Tibial artery (tissue), 4 donors: ENCODE results near the gene S100A14.

Experiments used
- DNase-seq, 2 donors: peaks; one replicate each; pipeline ENCODE4 v3.0.0-alpha.2; 2019
- H3K27ac ChIP-seq, 2 donors: fragments of 200-600 bp; sonication (generic) in 1 of 2; 1 replicate in 1 of 2; 2 replicates in 1 of 2; pipeline ENCODE4 v1.5.1; 2018 to 2019; ENCODE audit warnings: mild to moderate bottlenecking in 1 of 2
- H3K27me3 ChIP-seq, 2 donors: fragments of 200-600 bp; sonication (generic) in 1 of 2; one replicate each; pipeline versions ENCODE4 v1.5.1 to v1.6.0; 2016 to 2019
- H3K36me3 ChIP-seq, 3 donors: fragments of 200-600 bp; sonication (generic) in 2 of 3; one replicate each; pipeline ENCODE4 v1.5.1; 2016 to 2019; ENCODE audit warnings: mild to moderate bottlenecking in 2 of 3
- H3K4me1 ChIP-seq, 4 donors: fragments of 200-600 bp; sonication (generic) in 2 of 4; 1 replicate in 3 of 4; 2 replicates in 1 of 4; pipeline ENCODE4 v1.5.1; 2016 to 2019
- H3K4me3 ChIP-seq, 2 donors: fragments of 200-600 bp; sonication (generic) in 1 of 2; 1 replicate in 1 of 2; 2 replicates in 1 of 2; pipeline ENCODE4 v1.5.1; 2018 to 2019; ENCODE audit warnings: mild to moderate bottlenecking in 2 of 2
- H3K9me3 ChIP-seq, 3 donors: fragments of 200-600 bp; sonication (generic) in 1 of 3; one replicate each; pipeline ENCODE4 v1.5.1; 2016 to 2019
- intact Hi-C: fragments of 100-400 bp; cut with DNase I; formaldehyde crosslinking; loops from one replicate; pipeline ENCODE4 v1.15.0; 2023; ENCODE audit warnings: low total_unique reads
- TF ChIP-seq, protein P1 (sequence below), 2 experiments: fragments of 200-600 bp in 1 of 2; fragments of 450-650 bp in 1 of 2; IDR thresholded peaks; one replicate each; pipeline ENCODE4 v1.5.1; 2017 to 2019; ENCODE audit warnings: antibody characterized with exemption in 2 of 2, mild to moderate bottlenecking in 1 of 2, moderate library complexity in 1 of 2

Gene S100A14

DNA sequence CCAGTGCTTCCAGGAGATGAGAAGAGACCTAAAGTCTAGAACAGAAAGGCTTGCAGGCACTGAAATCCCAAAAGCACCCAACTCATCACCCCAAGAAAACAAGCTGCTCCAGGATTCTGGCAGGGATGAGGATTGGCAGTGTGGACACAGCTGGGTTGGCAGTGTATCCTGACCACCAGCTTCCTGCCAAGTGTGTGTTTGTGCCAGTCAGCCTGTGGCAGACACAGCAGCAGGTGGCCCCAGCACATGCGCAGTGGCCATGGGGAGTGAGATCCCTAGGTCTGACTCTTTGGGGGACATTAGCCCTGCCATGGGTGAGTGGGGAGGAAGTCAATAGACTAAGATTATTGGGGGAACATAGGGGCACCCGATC is 33.7 kb upstream of the S100A14 start:
- H3K9me3 ChIP-seq, result no peaks in the 10 kb centered on the region
- H3K27ac ChIP-seq, result no peak overlapping the region
- peaks cover 11 to 22% (median 22%) of the 10 kb centered on the region in 3 donors for H3K36me3 ChIP-seq
- peak in 1 of 2 donors; percentile 72 for DNase-seq
- no peaks in the 10 kb centered on the region for H3K27me3 ChIP-seq
- intact Hi-C loops, result no loop called here
- H3K4me3 ChIP-seq, result no peak overlapping the region
- peaks cover 0 to 16% (median 5%) of the 10 kb centered on the region in 4 donors for H3K4me1 ChIP-seq
- TF ChIP-seq, protein P1, sequence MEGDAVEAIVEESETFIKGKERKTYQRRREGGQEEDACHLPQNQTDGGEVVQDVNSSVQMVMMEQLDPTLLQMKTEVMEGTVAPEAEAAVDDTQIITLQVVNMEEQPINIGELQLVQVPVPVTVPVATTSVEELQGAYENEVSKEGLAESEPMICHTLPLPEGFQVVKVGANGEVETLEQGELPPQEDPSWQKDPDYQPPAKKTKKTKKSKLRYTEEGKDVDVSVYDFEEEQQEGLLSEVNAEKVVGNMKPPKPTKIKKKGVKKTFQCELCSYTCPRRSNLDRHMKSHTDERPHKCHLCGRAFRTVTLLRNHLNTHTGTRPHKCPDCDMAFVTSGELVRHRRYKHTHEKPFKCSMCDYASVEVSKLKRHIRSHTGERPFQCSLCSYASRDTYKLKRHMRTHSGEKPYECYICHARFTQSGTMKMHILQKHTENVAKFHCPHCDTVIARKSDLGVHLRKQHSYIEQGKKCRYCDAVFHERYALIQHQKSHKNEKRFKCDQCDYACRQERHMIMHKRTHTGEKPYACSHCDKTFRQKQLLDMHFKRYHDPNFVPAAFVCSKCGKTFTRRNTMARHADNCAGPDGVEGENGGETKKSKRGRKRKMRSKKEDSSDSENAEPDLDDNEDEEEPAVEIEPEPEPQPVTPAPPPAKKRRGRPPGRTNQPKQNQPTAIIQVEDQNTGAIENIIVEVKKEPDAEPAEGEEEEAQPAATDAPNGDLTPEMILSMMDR (IDR thresholded peaks at IDR 0.05), result no peak

DNA sequence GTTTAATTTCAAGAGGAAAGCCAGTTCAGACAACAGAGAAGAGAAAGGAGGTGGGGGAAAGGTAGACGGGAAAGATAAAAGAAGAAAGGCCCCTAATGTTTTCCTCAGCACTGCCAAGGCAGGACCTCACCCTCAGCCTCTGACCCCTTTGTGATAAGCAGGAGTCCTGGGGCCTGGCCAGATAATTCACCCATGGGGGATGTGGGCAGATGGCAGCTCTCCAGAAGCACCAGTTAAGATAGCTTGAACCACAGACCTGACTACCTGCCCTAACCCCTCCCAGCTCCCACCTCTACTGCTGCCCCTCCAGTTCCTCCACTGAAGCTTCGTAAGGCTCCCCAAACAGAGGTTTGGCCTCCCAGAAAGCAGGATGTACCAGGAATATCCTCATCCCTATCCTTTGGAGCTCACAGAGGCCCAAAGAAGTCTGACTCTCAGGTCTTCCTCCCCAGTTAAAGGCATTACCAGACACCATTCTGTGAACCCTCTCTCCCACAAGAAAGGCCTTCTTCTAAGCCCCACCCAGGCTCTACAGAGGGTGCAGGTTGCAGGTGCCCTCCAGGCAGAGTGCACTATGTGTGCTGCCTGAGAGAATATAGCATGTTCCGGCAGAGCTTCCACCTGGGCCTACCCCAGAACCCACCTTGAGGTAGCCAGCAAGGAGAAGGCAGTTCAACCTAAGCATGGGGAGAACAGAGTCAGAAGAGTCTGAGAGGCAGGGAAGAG is 33.2 kb upstream of the S100A14 start:
- peak in 1 of 2 donors; percentile 32 for DNase-seq
- TF ChIP-seq, protein P1 (IDR thresholded peaks at IDR 0.05), result no peak
- Histone ChIP-seq H3K4me3 (no peak overlapping the region), H3K9me3 (no peaks in the 10 kb centered on the region), H3K27ac (no peak overlapping the region), H3K36me3 (peaks cover 15 to 27% (median 25%) of the 10 kb centered on the region in 3 donors), H3K27me3 (no peaks in the 10 kb centered on the region), H3K4me1 (peaks cover 0 to 16% (median 5%) of the 10 kb centered on the region in 4 donors)
- intact Hi-C loops, result no loop called here

DNA sequence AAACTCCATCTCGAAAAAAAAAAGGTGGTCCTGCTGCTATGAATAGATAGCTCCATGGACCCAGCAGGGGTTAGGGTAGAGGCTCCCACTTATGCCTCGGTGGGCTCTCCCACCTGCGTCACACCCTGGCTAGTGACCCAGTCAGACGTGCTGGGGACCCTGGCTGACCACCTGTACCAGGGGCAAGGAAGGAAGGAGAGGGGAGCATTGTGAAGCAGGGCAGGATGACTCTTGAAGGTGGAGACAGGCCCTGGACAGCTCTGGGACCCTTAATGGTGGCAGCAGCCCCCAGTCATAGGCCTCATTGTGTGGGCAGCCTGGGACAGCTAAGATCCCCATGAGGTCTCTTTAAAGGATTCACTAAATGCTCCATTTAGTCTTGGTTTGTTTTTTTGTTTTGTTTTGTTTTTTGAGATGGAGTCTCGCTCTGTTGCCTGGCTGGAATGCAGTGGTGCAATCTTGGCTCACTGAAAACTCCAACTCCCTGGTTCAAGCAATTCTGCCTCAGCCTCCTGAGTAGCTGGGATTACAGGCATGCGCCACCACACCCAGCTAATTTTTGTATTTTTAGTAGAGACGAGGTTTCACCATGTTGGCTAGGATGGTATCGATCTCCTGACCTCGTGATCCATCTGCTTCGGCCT is 32.0 kb upstream of the S100A14 start:
- Histone ChIP-seq H3K4me1 (peaks cover 0 to 21% (median 11%) of the 10 kb centered on the region in 4 donors), H3K27me3 (no peaks in the 10 kb centered on the region), H3K4me3 (no peak overlapping the region), H3K27ac (no peak overlapping the region), H3K36me3 (peaks cover 27 to 39% (median 34%) of the 10 kb centered on the region in 3 donors), H3K9me3 (no peaks in the 10 kb centered on the region)
- intact Hi-C loops, result no loop called here
- DNase-seq, result peak in 1 of 2 donors; percentile 39
- TF ChIP-seq, protein P1 (IDR thresholded peaks at IDR 0.05), result no peak

DNA sequence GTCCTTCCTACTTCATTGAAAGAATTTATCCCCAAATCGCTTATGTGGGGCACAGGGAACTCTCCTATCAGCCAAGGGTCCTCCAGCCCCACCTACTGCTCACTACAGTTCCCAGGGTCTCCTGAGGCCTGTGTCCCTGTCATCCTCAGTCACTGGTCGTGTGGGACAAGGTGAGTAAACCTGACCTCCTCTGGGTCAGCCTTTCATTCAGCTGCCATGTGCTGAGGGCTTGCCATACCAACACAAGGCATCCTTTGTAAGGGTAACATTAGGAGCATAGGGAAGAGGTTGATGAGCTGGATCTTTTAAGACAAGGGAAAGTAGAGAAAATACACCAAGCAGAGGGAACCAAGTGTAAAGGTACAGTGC is 31.2 kb upstream of the S100A14 start:
- Histone ChIP-seq H3K36me3 (peaks cover 35 to 47% (median 42%) of the 10 kb centered on the region in 3 donors), H3K4me3 (no peak overlapping the region)

DNA sequence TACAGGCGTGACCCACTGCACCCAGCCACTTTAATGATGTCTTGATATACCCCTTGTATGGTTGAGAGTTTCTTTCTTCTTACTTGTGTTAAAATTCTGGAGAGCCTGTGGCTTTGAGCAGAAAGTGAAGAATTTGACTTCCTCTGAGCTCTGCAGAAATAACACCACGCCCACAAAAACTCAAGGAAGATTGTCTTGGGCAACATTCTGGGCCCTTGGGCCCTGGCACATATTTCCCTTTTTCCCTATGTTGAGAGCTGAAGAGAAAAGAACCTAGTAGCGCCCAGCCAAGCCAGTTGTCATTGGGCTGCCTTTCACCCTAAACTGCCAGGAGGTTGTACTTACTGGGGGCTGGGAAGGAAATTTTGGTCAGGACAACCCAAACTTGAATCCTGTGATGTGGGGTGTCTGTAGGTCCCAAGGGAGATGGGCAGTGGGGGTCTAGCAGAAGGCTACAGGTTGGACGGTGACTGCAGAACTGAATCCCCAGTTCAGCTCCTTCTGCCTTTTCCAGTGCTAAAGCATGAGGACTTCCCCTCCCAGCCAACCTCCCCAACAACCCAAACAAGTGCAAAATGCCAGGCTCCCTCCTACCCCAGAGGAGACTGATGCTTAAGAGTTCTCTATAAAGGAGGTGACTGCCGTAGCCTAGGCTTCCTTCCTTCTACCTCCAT is 30.7 kb upstream of the S100A14 start:
- Histone ChIP-seq H3K27me3 (no peaks in the 10 kb centered on the region), H3K36me3 (peaks cover 40 to 52% (median 47%) of the 10 kb centered on the region in 3 donors), H3K4me1 (peaks cover 0 to 23% (median 10%) of the 10 kb centered on the region in 4 donors), H3K4me3 (no peak overlapping the region), H3K27ac (peak overlapping the region in 1 of 2 donors; percentile 11), H3K9me3 (no peaks in the 10 kb centered on the region)
- DNase-seq, result peak in 1 of 2 donors; percentile 63
- TF ChIP-seq, protein P1 (IDR thresholded peaks at IDR 0.05), result no peak
- intact Hi-C loops, result no loop called here

More for the DNA sequence above, 31.2 kb upstream of the S100A14 start:
- Histone ChIP-seq H3K27ac (peak overlapping the region in 1 of 2 donors; percentile 11), H3K4me1 (peaks cover 0 to 23% (median 10%) of the 10 kb centered on the region in 4 donors), H3K9me3 (no peaks in the 10 kb centered on the region), H3K27me3 (no peaks in the 10 kb centered on the region)
- intact Hi-C loops, result no loop called here
- peak in 1 of 2 donors; percentile 49 for DNase-seq
- TF ChIP-seq, protein P1 (IDR thresholded peaks at IDR 0.05), result no peak
